K562 (cell line): ENCODE measurements around the gene DHCR7.

Source experiments
- CTCF ChIP-seq, 3 experiments: IDR thresholded peaks in 2 of 3; conservative IDR thresholded peaks in 1 of 3; 2 replicates each; pipeline ENCODE4 v1.5.1; 2011 to 2012; ENCODE audit warnings: low read length in 3 of 3, mild to moderate bottlenecking in 3 of 3, control low read depth in 2 of 3, improper control_type of control experiment in 1 of 3, inconsistent platforms in 1 of 3, low read depth in 1 of 3, mixed read lengths in 1 of 3, moderate library complexity in 1 of 3; ENCODE audit not compliant: insufficient read depth in 2 of 3
- GABPA ChIP-seq: fragments of 200-800 bp; sonication (Bioruptor generic); conservative IDR thresholded peaks from 2 replicates; pipeline ENCODE4 v1.6.1; 2016; ENCODE audit warnings: low read depth, missing genetic modification characterization, missing compliant biosample characterization
- HNRNPH1 ChIP-seq: fragments of 200-400 bp; formaldehyde crosslinking; optimal IDR thresholded peaks from 2 replicates; pipeline ENCODE3; 2017; ENCODE audit warnings: low read depth, mild to moderate bottlenecking, low read length, moderate library complexity
- IRF2 ChIP-seq: sonication (generic); formaldehyde crosslinking; IDR thresholded peaks from 2 replicates; pipeline ENCODE4 v1.8.1; 2022; ENCODE audit warnings: mild to moderate bottlenecking, missing genetic modification reagents
- KLF10 ChIP-seq: fragments of 250-450 bp; sonication (Bioruptor Pico); IDR thresholded peaks from 2 replicates; pipeline ENCODE4 v1.6.1; 2021; ENCODE audit warnings: matching md5 sums
- MTF1 ChIP-seq: fragments of 250-450 bp; sonication (Bioruptor Pico); IDR thresholded peaks from 2 replicates; pipeline ENCODE4 v1.9.0; 2021; ENCODE audit warnings: moderate library complexity, mild to moderate bottlenecking, inconsistent platforms, borderline replicate concordance
- NFIC ChIP-seq: fragments of 450-650 bp; IDR thresholded peaks from 2 replicates; pipeline ENCODE4 v1.6.1; 2017; ENCODE audit warnings: mild to moderate bottlenecking, inconsistent platforms
- POLR2AphosphoS5 ChIP-seq: IDR thresholded peaks from 2 replicates; pipeline ENCODE4 v1.6.1; 2011; ENCODE audit warnings: mild to moderate bottlenecking, low read depth, low read length, moderate library complexity; ENCODE audit not compliant: control insufficient read depth, insufficient read depth
- TAF15 ChIP-seq: fragments of 200-400 bp; formaldehyde crosslinking; IDR thresholded peaks from 2 replicates; pipeline ENCODE4 v1.6.1; 2017; ENCODE audit warnings: mild to moderate bottlenecking, low read depth, low read length, moderate library complexity
- THRAP3 ChIP-seq: fragments of 450-650 bp; IDR thresholded peaks from 2 replicates; pipeline ENCODE4 v1.6.1; 2016; ENCODE audit warnings: mild to moderate bottlenecking, inconsistent platforms, borderline replicate concordance
- ZBTB8A ChIP-seq: fragments of 450-650 bp; IDR thresholded peaks from 2 replicates; pipeline ENCODE4 v1.6.1; 2018; ENCODE audit warnings: mild to moderate bottlenecking, moderate library complexity; ENCODE audit not compliant: partially characterized antibody
- ZNF253 ChIP-seq: fragments of 250-450 bp; sonication (Bioruptor Pico); conservative IDR thresholded peaks from 2 replicates; pipeline ENCODE4 v1.6.1; 2021; ENCODE audit warnings: mild to moderate bottlenecking

- TF ChIP-seq THRAP3 (no peak), POLR2AphosphoS5 (no peak), ZNF253 (CRISPR knock-in tag) (no peak), HNRNPH1 (no peak), CTCF (IDR thresholded peaks at IDR 0.05 in 2 of 3, conservative IDR thresholded peaks at IDR 0.05 in 1 of 3; ENCODE audit: insufficient read depth in 2 of 3, low read depth in 1 of 3, low read length in 3 of 3) (no peak), IRF2 (no peak), TAF15 (no peak), GABPA (tag) (no peak), MTF1 (CRISPR knock-in tag) (no peak), KLF10 (CRISPR knock-in tag) (no peak), NFIC (no peak), ZBTB8A (no peak)
Measured at GRCh38 chr11:71384561-71384960, 63.6 kb downstream of the DHCR7 start.
